Stimulated activated CD8-positive, alpha-beta memory T cell treated with anti-CD3 and anti-CD28 coated beads, Interleukin-4, amount 100 ng/mL, for 4 hours (primary cell): ENCODE results near the gene SCNN1A.

Experiments used
- DNase-seq, 2 donors: peaks; one replicate each; pipeline ENCODE4 v3.0.0-alpha.2; 2020; ENCODE audit warnings: low read depth in 2 of 2, low spot score in 1 of 2

The SCNN1A gene

DNA sequence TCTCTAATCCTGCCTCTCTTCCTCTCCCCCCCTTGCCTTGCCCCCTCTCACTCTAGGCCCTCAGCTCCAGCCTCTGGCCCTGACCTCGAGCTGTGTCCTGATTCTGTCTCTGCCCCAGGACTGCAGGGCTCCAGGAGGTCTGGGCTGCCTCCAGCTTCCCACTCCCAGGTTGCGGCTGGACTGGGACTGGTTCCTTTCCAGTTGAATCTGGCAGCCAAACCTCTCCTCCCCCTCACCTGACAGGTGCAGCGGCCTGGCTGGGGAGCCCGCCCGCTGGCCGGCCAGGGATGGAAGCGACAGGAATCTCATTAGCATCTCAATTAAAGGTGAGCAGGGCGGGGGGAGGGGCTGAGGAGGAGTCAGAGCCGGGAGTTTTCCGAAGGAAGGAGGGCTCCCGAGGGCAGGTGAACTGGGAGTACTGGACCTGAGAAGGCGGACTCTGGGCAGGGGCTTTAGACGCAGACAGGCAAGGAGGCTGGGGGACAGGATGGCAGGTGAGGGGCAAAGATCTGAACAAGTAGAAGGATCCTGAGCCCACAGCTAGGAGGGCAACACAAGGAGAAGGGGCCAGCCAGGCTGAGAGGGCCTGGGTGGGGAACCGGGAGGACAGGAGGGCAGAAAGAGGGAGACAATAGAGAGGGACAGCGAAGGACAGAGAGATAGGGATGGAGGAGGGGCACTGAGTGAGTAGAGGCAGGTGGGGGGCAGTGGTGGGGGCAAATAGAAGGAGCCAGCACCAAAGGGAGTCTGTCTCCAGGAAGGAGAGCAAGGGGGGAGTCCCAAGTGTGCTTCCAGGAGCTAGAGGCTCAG lies at the start of gene SCNN1A:
TSS of gene SCNN1A (minus strand) at position 295 of the 810 bp plus-strand sequence. CDS start 780 bp downstream, outside the sequence.
- no peak for DNase-seq

DNA sequence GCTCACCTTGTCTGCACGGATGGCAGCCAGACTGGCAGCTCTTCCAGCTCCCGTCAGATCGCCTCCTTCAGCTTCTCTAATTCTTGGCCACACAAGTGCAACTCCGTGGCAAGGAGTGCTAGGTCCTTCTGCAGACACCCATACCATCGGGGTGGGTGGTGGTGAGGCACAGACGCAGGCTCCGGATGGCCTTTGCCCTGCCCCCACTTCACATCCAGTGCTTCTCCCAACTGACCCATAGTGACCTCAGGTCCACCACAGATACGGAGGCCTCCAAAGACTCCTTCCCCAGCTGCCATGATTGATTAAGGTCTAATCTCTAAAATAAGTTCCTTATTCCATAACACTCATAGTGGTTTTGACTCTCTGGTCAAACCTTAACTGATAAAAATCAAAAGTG lies 49.5 kb upstream of the SCNN1A start:
- no peak for DNase-seq

DNA sequence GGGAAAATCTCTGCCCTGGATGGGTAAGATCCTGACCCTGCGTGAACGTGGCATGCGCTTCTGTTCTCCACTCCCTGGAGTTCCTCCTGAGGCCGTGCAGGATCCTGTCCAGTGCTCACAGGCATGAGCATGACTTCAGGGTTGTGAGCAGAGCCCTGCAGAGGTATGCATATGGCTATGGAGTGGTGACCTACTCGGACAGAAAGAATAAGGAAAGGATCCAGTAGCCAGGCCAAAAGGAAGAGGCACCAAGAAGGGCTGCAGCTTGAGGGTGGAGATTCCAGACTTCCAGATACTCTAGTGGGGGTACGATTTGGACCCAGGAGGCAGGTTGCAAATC lies 48.6 kb upstream of the SCNN1A start:
- DNase-seq: no peak

DNA sequence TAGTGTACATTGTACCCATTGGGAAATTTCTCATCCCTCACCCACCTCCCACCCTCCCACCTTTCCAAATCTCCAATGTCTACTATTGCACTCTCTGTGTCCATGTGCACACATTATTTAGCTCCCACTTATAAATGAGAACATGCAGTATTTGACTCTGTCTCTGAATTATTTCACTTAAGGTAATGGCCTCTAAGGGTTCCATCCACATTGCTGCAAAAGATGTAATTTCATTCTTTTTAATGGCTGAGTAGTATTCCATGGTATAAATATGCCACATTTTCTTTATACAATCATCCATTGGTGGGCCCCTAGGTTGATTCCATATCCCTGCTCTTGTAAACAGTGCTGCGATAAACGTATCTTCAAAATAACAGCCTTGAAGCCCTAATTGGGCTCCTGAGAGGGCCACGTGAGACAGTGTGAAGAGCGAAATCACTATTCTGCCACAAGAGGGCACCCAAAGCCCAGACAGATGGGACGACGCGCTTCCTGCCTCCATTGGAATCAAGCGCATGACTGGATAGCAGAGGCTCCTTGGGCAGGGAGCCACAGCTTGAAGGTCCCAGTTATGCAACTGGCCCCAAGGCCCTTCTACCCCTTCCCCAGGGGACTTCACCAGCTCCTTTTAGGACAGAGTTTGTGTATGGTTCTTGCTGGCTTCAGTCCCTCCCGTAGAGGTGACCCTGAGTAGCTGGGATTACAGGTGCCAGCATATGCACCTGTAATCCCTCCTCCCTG lies 48.1 kb upstream of the SCNN1A start:
- DNase-seq: peak; percentile 35 to 48

DNA sequence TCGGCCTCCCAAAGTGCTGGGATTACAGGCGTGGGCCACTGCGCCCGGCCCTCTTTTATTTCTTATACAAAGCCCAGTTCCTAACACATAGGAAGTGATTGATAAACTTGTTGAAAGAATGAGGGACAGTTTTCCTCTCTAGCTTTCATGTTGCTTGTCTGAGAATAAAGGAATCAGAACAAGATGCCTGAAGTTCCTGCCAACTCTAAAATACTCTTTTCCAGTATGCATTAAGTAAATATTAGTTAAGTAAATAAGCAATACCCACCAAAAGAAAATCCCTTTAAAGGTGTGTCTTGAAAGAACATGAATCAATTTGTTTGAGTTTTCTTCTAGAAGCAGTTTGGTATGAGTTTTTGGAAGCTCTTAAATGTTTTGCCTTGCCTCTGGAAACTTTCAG lies 45.0 kb upstream of the SCNN1A start:
- DNase-seq: no peak

DNA sequence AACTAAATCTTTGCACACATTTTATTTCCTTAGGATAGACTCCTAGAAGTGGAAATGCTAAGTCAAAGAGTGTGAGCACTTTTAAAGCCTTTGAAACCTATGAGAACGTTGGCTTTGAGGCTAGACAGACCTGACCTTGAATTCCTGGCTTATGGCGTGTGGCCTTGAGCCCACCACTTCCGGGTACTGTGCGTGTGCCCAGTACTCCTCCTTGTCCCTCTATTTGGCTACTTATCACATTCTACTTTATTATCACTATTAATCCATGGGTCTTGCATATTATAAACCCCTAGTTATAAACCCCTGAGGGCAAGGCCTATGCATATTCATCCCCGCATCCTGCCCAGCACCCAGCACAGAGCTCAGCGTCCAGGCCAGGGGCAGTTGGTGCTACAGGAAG lies 43.4 kb upstream of the SCNN1A start:
- DNase-seq: no peak

DNA sequence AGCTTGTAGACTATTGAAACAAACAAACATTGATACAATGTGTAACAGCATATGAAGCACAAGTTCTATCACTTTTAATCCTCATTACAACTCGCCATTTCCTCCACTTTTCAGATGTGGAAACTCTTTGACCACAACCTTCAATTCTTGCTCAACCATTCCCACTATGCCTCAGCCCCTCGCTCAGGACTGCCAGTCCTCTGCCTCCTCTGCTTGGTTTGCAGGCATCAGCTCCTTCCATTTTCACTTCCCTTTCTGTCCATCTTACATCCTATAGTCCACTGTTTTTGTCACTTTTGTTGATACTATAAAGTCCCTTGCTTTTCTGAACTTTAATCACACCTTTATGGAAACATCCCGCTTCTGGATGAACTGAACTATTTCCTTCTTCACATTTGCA lies 41.2 kb upstream of the SCNN1A start:
- no peak for DNase-seq

DNA sequence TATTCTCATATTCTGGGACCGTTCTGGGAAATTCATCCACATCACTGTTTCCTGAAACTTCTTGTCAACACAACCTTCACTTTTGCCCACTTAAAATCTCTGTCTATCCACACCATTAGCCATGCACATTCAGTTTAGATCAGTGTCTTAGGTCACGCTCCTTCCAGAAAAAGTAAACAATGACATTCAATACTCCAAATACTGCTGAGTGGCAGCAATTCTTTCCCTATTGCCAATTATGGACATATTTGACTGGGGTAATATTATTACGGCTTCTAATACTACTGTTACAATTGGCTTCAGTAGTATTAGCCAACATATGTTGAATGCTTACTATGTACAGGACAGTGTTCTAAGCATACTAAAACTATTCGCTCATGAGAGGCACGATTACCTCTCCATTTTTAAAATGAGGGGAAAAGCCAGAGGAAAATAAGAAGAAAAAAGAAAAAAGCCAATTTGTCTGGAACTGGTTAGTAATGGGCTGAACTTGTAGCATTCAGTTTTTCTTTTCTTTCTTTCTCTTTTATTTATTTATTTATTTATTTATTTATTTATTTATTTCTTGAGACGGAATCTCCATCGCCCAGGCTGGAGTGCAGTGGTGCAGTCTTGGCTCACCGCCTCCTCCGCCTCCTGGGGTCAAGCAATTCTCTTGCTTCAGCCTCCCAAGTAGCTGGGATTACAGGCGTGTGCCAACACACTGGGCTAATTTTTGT lies 32.0 kb upstream of the SCNN1A start:
- no peak for DNase-seq

DNA sequence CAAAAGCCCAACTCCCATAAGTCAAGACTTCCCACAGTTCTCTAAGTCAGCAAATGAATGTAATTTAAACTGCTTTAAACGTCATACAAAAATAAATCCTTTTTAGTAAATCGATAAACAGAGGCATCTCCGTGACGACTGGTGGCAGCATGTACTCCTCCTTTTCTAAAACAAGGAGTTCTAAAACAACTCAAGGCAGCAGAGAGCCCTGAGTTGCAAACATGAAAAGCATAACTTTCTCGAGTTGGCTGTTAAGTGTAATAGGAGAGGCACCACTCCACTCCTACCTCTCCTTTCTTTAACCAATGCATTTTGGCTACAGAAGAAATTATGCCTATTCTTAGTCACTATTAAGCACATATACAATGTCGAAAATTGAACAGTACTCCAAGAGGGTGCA lies 30.6 kb upstream of the SCNN1A start:
- no peak for DNase-seq

DNA sequence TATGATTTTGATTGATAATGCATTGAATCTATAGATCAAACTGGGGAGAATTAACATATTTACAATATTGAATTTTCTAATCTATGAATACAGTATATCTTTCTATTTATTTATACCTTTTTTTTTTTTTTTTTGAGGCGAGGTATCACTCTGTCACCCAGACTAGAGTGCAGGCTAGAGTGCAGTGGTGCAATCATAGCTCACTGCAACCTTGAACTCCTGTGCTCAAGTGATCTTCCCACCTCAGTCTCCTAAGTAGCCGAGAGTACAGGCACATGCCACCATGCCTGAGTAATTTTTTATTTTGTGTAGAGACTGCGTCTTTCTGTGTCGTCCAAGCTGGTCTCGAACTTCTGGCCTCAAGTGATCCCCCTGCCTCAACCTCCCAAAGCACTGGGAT lies 29.0 kb upstream of the SCNN1A start:
- DNase-seq: no peak

DNA sequence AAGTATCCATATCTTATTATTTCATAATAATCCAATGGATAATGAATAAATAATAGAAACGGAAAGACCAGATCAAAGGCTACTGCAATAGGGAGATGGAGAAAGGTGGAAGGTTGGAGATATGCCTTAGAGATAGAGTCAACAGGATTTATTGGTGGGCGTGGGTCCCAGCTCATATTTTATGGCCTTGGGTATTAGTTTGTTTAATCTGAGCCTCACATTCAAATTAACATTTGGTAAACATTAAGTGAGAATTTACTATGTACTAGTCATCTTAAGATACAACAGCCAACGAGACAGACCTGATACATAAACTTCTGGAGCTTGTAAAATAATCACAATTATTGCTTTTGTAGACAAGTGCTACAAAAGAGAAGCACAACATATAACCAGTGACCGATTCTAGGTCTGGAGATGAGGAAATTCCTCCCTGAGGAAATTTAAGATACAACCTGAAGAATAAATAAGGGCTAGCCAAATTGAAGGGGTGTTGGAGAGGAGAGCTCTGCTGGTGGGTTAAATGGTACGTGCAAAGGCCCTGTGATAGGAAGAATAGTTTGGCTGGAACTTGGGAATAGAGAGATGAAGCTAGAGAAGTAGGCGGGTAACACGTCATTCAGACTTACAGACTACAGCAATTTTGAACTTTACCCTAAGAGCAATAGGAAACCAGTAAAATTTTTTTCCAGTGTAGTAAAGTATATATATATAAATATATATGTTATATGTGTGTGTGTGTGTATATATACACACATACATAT lies 24.7 kb upstream of the SCNN1A start:
- no peak for DNase-seq

DNA sequence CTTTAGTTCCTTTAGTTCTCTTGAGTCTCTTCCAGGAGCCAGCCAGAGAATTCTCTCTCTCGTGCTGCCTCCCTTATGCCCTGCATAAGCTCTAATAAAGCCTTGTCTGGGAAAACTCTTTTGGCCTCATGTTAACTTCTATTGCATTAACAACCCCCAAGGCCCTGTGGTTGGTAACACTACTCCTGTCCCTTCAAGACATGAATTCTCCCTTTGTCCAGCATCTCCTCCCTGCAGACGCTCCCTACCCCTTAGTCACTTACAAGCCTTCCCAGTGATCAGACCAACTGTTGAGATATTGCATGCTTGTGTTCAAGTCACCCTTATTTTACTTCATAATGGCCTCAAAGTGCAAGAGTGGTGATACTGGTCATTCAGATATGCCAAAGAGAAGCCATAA lies 20.7 kb upstream of the SCNN1A start:
- DNase-seq: no peak

DNA sequence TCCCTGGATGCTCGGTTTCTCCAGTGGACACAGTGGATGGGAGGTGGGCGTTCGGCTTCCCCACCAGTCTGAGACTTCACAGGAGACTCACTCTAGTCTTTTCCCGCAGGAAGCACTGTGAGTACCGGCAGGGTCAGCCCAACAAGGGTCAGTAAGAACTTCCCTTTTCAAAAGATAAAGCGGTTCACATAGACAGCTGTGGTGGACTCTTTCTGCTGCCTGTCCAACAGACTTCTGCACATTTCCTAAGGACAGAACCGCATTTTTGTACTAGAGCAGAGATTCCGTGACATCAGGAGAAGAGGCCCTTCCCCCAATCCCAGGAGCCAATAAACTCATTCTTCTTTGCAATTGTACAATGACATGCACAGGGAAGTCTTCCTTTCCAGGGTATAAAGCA lies 19.0 kb upstream of the SCNN1A start:
- no peak for DNase-seq

DNA sequence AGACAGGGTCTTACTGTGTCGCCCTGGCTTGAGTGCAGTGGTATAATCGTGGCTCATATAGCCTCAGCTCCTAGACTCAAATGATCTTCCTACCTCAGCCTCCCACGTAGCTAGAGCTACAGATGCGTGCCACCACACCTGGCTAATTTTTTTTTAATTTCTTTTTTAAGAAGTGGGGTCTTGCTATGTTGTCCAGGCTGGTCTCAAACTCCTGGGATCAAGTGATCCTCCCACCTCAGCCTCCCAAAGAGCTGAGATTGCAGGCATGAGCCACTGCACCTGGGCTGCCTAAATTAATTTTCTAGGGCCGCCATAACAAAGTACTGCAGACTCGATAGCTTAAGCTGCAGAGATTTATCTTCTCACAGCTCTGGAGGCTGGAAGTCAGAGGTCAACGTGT lies 17.7 kb upstream of the SCNN1A start:
- DNase-seq: no peak

DNA sequence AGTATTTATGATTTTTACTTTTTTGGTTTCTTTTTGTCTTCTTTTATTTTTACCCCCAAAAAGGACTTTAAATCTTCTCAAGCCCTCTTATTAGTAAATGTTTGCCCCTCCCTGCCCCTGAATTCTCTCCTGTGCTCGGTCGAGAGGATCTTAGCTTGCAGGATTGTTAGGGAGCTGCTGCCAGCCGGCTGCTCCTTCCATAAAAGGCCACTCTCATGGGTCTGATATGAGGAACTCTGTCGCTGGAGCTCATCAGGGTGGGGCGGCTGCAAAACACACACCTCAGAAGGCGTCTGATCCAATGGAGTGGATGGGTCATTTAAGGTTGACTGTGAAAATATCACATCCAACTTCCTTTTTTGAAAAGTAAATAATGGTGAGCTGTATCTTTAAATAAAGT lies 17.1 kb upstream of the SCNN1A start:
- DNase-seq: no peak

DNA sequence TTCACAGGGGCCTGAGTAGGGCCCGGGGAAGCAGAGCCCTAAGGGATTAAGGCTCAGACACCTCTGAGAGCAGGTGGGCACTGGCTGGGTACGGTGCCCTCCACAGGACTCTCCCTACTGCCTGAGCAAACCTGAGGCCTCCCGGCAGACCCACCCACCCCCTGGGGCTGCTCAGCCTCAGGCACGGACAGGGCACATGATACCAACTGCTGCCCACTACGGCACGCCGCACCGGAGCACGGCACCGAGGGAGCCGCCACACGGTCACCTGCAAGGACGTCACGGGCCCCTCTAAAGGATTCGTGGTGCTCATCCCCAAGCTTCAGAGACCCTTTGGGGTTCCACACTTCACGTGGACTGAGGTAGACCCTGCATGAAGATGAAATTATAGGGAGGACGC lies 15.7 kb upstream of the SCNN1A start:
- no peak for DNase-seq

DNA sequence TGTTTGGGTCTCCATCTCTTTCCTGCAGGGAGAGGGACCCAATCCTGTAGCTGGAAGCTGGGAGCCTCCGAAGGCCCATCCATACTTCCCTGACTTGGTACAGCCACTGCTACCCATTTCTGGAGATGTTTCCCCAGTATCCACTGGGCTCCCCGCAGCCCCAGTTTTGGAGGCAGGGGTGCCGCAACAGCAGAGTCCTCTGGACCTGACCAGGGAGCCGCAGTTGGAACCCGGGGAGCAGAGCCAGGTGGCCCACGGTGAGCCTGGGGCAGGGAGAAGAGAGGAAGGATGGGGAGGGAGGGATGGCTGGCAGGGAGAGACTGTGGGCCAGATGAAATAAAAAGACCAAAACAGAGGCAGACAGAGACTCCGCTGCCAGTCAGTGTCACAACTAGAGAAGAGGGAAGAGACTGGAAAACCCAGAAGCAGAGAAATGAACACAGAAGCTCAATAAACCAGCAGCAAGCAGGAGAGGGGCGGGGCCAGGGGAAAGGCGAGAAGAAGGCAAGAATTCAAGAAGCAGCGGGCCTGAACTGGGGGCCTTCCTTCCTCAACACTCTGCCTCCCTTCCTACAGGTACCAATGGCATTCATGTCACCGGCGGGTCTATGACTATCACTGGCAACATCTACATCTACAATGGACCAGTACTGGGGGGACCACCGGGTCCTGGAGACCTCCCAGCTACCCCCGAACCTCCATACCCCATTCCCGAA lies 14.9 kb upstream of the SCNN1A start:
- no peak for DNase-seq

DNA sequence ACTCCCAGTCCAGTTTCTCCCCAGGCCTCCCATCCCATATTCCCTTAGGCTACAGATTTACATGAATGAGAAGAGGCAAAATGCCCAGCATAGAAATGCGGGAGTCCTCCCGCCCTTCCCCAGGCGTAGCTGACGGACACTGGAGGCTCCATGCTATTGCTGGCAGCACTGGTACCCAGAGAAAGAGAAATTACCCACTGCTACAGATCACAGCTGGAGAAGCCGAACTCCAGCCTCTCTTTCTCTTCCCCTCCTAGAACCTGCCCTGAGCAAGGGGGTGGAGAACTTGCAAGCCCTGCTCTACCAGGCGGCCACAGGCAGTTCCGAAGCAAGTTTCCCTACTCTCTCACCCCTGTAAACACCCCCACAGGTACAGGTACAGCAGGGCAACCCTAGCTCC lies 12.2 kb upstream of the SCNN1A start:
- no peak for DNase-seq

DNA sequence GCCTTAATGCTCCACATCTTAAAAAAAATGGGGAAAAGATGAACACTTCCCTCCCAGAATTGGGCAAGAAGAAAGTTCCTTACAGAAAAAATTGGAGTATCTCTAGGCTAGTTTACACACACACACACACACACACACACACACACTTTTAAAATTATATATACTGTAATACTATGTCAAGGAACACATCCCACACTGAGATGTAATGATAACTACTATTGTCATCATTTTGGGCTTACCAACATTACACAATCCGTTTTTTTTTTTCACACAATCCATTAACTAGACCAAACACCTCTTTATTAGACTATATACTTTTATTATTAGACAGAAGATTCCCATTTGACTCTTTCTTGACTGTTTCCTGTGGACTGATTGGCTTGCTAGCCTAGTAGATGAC lies 11.1 kb upstream of the SCNN1A start:
- no peak for DNase-seq

DNA sequence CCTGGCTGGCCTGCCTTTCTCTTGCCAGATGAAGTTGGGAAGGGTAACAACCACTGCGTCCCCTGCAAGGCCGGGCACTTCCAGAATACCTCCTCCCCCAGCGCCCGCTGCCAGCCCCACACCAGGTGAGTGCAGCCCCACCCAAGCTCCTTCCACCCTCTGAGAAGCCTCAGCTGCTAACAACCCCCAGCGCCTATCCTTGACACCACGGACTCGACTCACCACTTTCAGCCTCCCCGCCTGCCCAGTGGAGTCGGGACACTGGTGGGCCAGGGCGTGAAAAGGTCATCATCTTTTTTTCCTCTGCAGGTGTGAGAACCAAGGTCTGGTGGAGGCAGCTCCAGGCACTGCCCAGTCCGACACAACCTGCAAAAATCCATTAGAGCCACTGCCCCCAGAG lies 10.7 kb upstream of the SCNN1A start:
- DNase-seq: no peak
